NCI-H1930 (cell line): Measurements from ENCODE around the gene SLC18B1.

Experiments used
- DNase-seq, 2 experiments: peaks; one replicate each; lab custom pipeline; 2025; lab: John Stamatoyannopoulos, UW

SLC18B1 gene

GRCh38 chr6:132742495-132742894 is 55.9 kb downstream of the SLC18B1 start:
- DNase-seq: no peak

DNA sequence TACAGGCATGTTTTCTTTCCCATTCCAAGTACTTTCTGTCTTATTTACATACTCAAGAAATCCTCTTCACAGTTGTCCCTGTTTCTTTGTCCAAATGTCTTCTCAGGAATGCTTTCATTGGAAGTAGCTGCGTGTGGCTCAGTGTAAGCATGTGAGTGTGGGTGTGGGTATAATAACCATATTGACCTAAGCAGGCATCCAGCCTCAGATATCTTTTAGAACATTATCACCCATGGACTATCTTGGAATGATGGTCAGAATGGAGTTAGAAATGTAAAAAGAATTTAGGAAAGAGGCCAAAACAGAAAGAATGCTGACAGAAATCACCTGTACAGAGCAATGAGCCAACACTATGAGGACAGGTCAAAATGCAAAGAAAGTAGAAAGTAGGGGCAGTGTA is 57.2 kb downstream of the SLC18B1 start:
- no peak for DNase-seq

DNA sequence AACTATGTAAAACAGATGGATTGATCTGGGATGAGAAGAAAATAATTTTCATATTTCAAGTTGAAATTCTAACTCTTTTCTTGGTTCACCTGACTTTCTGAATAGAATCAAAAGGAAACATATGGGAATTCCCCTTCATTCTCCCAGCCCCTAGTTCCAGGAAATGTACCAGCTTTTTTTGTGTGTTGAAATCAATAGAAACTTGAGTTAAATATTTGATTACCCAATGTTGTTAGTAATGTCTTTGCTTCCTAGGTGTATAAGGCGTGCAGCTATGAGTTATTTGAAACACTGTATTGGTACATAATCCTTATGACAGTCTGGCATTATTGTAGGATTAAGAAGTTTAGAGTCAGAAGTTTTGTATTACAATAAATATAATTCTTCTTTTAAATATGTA is 62.2 kb downstream of the SLC18B1 start:
- no peak for DNase-seq

GRCh38 chr6:132734694-132735236 is 63.7 kb downstream of the SLC18B1 start:
- DNase-seq: no peak

DNA sequence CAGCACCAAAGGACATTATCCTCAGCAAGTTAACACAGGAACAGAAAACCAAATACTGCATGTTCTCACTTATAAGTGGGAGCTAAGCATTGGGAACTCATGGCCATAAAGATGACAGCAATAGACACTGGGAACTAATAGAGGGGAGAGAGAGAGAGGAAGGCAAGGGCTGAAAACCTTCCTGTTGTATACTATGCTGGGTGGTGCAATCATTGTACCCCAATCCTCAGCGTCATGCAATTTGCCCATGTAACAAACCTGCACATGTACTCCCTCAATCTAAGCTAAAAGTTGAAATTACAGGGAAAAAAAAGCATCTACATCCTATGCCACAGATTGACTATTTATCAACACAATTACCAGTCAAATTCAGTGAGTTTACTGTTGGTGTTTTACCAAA is 64.6 kb downstream of the SLC18B1 start:
- DNase-seq: no peak

DNA sequence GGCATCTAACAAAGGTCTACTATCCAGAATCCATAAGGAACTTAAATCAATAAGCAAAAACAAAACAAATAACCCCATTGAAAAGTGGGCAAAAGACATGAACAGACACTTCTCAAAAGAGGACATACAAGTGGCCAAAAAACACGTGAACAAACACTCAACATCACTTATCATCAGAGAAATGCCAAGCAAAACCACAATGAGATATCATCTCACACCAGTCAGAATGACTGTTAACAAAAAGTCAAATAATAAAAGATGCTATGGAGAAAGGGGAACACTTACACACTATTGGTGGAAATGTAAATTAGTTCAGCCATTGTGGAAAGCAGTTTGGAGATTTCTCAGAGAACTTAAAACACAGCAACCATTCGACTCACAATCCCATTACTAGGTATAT is 65.2 kb downstream of the SLC18B1 start:
- DNase-seq: no peak

GRCh38 chr6:132731086-132731485 is 67.4 kb downstream of the SLC18B1 start:
- no peak for DNase-seq

GRCh38 chr6:132730560-132730959 is 67.9 kb downstream of the SLC18B1 start:
- DNase-seq: no peak

DNA sequence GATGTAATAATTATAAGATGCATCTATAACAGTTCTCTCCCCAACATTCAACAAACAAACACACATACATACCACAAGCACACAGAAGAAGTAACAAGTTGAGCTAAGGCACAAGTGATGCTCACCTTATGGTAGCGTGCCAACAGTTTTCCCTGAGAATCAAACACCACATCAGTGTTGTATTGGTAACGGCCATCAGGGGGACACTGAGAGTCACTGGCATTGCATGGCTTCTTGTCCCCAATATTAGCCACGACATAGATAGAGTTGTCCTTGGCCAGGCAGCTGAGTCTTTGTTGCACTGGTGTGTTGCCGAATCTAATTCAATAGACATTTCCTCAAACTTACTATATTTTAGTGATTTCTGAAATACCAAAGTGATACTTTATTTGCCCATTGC is 69.8 kb downstream of the SLC18B1 start:
- DNase-seq: no peak

GRCh38 chr6:132726608-132726975 is 71.8 kb downstream of the SLC18B1 start:
- DNase-seq: no peak

DNA sequence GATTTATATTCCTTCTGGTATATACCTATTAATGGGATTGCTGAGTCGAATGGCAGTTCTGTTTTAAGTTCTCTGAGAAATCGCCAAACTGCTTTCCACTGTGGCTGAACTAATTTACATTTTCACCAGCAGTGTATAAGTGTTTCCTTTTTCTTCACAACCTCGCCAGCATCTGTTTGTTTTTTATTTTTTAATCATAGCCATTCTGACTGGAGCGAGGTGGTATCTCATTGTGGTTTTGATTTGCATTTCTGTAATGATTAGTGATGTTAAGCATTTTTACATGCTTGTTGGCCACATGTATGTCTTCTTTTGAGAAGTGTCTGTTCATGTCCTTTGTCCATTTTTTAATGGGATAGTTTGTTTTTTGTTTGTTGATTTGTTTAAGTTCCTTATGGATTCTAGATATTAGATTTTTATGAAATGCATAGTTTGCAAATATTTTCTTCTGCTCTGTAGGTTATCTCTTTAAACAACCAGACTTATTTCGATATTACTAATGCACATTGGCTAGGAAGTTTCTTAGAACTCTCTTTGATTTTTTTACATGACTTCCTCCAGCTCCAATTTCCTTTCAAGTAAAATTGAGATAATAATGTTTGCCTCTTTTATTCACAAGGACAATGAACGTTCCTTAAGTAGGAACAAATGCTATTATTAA is 72.4 kb downstream of the SLC18B1 start:
- no peak for DNase-seq

GRCh38 chr6:132725471-132725870 is 73.0 kb downstream of the SLC18B1 start:
- DNase-seq: no peak

- DNase-seq: no peak
Measured at GRCh38 chr6:132719736-132720448, 78.5 kb downstream of the SLC18B1 start.
